Stimulated activated effector memory CD8-positive, alpha-beta T cell treated with anti-CD3 and anti-CD28 coated beads, Interleukin-12 subunit alpha, Interleukin-12 subunit beta, amount 100 ng/mL, for 72 hours (primary cell): ENCODE measurements around the gene PPM1F.
A peak's percentile ranks its signal among the peaks of the same experiment; 100 is the strongest.

Experiments used
- ATAC-seq: fragments of 150-1000 bp; cut with Tn5 transposase; 2 replicates; pipeline ENCODE4 v1.10.0; 2021
- DNase-seq, 2 donors: peaks; one replicate each; pipeline ENCODE4 v3.0.0; 2021 to 2022; ENCODE audit warnings: low spot score in 2 of 2
- H3K27ac Mint-ChIP-seq: one replicate; pipeline ENCODE4 v1.8.0; 2022; ENCODE audit warnings: mild to moderate bottlenecking, mixed read lengths
- H3K36me3 Mint-ChIP-seq: one replicate; pipeline ENCODE4 v1.8.0; 2022; ENCODE audit warnings: mild to moderate bottlenecking, mixed read lengths
- H3K4me1 Mint-ChIP-seq: one replicate; pipeline ENCODE4 v1.8.0; 2022; ENCODE audit warnings: mixed read lengths
- H3K4me3 Mint-ChIP-seq: one replicate; pipeline ENCODE4 v1.8.0; 2022; ENCODE audit warnings: mild to moderate bottlenecking, mixed read lengths
- H3K9me3 Mint-ChIP-seq: one replicate; pipeline ENCODE4 v1.8.0; 2022; ENCODE audit warnings: mixed read lengths

The PPM1F gene

DNA sequence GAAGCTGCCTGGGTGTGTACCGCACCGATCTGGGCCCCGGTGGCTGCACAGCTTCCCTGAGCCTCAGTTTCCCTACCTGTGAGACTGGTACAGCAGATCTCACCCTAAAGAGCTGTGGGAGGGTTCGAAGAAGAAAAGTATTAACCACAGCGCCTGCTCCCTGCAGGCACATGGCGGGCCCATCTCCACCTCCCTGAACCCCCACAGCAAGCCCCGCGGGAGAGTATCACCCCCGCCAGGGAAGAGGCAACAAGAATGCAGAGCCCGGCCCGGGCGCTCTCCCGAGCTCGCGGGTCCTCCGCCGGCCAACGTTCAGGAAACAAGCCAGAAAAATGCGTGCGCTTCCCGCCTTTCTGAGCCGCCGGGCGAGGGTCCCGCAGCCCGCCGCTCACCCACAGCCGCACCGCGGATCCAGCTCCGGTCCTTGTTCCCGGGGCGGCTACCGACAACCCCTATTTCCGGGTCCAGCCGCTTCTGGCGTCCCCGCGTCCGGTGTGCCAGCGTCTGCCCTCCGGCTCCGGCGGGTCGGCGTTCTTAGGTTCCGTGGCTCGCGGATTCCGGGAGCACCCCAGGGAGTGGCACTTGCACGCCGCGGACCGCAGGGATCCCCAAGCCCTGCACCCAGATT is 29.8 kb upstream of the PPM1F start, which contains the start of gene TOP3B:
TSS of gene TOP3B (minus strand) at position 450 of the 628 bp plus-strand sequence. CDS start 7,078 bp downstream, outside the sequence.
- H3K27ac Mint-ChIP-seq, result peak within 1 kb of the TSS; percentile 90

GRCh38 chr22:21981874-21982273 is 29.2 kb upstream of the PPM1F start:
- Mint-ChIP-seq H3K36me3 (peaks cover 10% of the 10 kb centered on the region), H3K4me1 (peaks cover 39% of the 10 kb centered on the region), H3K9me3 (no peaks in the 10 kb centered on the region), H3K4me3 (peak overlapping the region; percentile 82), H3K27ac (peak overlapping the region; percentile 90)
- ATAC-seq (no peak), DNase-seq (no peak)

More for the DNA sequence above, 29.8 kb upstream of the PPM1F start, which contains the start of gene TOP3B:
- peaks cover 36% of the 10 kb centered on the region for H3K4me1 Mint-ChIP-seq
- H3K4me3 Mint-ChIP-seq, result peak within 1 kb of the TSS; percentile 82
- H3K36me3 Mint-ChIP-seq, result peaks cover 10% of the 10 kb centered on the region
- ATAC-seq (peak; percentile 95), DNase-seq (peak; percentile 84 to 92)
- H3K9me3 Mint-ChIP-seq, result no peaks in the 10 kb centered on the region

GRCh38 chr22:21980547-21980946 is 27.9 kb upstream of the PPM1F start:
- peaks cover 50% of the 10 kb centered on the region for H3K4me1 Mint-ChIP-seq
- no peak for ATAC-seq

GRCh38 chr22:21978564-21979386 is 26.1 kb upstream of the PPM1F start:
- H3K27ac Mint-ChIP-seq, result peak overlapping the region; percentile 89
- peaks cover 50% of the 10 kb centered on the region for H3K4me1 Mint-ChIP-seq
- H3K36me3 Mint-ChIP-seq, result peaks cover 28% of the 10 kb centered on the region
- ATAC-seq (no peak), DNase-seq (no peak)
- H3K9me3 Mint-ChIP-seq, result no peaks in the 10 kb centered on the region
- no peak overlapping the region for H3K4me3 Mint-ChIP-seq

More at GRCh38 chr22:21980547-21980946, 27.9 kb upstream of the PPM1F start:
- no peak for DNase-seq
- H3K4me3 Mint-ChIP-seq, result peak overlapping the region; percentile 82
- H3K27ac Mint-ChIP-seq, result peak overlapping the region; percentile 89
- H3K36me3 Mint-ChIP-seq, result peaks cover 14% of the 10 kb centered on the region
- no peaks in the 10 kb centered on the region for H3K9me3 Mint-ChIP-seq

GRCh38 chr22:21977814-21978213 is 25.2 kb upstream of the PPM1F start:
- no peak for ATAC-seq
- DNase-seq, result no peak
- Mint-ChIP-seq H3K36me3 (peaks cover 36% of the 10 kb centered on the region), H3K9me3 (no peaks in the 10 kb centered on the region), H3K4me1 (peaks cover 50% of the 10 kb centered on the region), H3K4me3 (no peak overlapping the region), H3K27ac (peak overlapping the region; percentile 89)

DNA sequence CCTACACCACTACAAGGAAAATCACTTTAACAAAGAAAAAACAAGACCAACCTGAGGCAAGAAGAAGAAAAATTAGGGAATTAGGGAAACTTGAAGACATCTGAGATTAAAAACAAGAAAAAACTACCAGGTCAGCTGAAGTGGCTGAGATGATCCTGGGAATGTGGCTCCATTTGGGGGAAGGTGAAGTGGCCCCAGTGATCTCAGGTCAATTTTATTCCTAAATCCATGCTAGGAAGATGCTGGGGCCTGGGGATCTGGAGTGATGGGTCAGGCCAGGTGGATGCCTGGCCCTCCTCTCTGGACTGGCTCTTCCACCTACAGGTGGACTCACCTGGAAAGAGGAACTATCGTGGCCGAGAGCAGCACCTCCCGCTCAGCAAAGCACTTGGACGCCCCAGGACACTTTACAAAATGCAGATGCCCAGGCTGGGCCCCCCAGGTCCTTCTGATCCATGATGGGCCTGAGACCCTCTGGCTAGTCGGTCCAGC is 23.3 kb upstream of the PPM1F start:
- Mint-ChIP-seq H3K36me3 (peaks cover 54% of the 10 kb centered on the region), H3K4me1 (peaks cover 43% of the 10 kb centered on the region), H3K9me3 (no peaks in the 10 kb centered on the region), H3K4me3 (no peak overlapping the region), H3K27ac (peak overlapping the region; percentile 89)
- no peak for ATAC-seq
- DNase-seq, result no peak

DNA sequence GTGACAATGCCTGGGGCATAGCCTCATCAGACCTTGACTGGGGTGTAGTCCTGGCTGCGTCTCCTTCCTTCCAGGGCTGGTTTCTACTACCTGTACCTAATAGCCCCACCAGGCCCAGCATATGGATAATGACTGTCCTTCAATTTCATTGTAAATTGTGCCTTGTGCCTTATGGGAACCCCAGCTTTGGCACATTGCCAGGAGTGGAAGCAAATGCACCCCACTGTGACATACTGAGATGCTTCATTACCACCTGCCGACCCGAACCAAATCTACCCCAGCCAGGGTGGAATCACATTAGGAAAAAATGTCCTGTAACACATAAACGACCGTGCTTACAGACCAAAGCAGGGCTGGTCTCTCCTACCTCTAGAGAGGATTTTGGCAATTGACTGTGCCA is 22.6 kb upstream of the PPM1F start:
- Mint-ChIP-seq H3K36me3 (peaks cover 55% of the 10 kb centered on the region), H3K9me3 (no peaks in the 10 kb centered on the region), H3K4me1 (peaks cover 36% of the 10 kb centered on the region), H3K4me3 (no peak overlapping the region), H3K27ac (no peak overlapping the region)
- ATAC-seq (no peak), DNase-seq (no peak)

DNA sequence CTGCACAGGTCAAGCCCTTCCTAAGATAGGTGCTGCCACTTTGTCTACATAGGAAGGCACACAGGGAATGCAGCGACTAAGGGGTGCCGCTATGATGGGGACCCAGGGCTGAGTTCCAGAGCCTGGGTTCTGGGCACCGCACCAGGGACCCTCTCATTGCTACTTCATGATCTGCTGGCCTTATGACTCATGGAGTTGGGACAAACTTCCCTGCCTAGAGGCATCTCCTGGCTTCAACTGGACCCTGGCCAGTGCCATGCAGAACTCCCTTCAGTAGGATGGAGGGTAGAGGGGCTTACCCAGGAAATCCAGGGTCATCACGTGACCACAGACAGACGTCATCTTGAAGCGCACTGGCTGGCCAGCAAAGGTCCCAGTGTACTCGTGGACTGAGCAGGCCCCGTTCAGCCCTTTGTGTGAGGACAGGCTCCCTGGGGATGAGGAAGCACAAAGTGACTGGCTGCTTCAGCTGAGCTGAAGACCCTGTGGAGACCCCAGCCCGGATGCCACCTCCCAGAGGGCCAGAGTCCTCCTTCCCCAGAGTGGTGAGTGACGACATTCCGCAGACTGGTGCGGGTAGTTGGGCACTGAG is 21.5 kb upstream of the PPM1F start:
- DNase-seq (no peak), ATAC-seq (no peak)
- no peak overlapping the region for H3K4me3 Mint-ChIP-seq
- peaks cover 27% of the 10 kb centered on the region for H3K4me1 Mint-ChIP-seq
- H3K36me3 Mint-ChIP-seq, result peaks cover 62% of the 10 kb centered on the region
- H3K9me3 Mint-ChIP-seq, result no peaks in the 10 kb centered on the region
- no peak overlapping the region for H3K27ac Mint-ChIP-seq

DNA sequence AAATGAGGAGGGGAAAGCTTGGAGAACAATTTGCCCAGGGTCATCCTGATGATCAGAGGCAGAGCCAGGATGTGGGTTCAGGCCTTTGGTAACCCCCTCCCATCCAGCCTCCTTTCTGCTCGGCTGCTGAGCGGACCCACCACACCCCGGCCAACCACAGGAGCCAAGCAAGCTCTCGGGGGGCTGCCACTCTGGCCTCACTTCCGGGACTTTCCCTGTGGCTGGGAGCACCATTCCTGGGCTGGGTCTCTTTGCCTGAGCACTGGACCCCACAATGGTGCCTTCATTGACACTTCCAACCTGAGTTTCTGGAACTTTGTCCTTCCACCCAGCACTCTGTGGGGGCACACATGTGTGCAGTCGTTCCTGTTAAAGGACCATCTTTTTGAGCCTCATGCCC is 20.2 kb upstream of the PPM1F start:
- H3K4me3 Mint-ChIP-seq, result no peak overlapping the region
- ATAC-seq, result no peak
- H3K36me3 Mint-ChIP-seq, result peaks cover 69% of the 10 kb centered on the region
- H3K27ac Mint-ChIP-seq, result no peak overlapping the region
- peaks cover 14% of the 10 kb centered on the region for H3K4me1 Mint-ChIP-seq
- H3K9me3 Mint-ChIP-seq, result no peaks in the 10 kb centered on the region
- DNase-seq, result no peak

- Mint-ChIP-seq H3K4me1 (peaks cover 14% of the 10 kb centered on the region), H3K4me3 (no peak overlapping the region), H3K9me3 (no peaks in the 10 kb centered on the region), H3K27ac (no peak overlapping the region), H3K36me3 (peaks cover 71% of the 10 kb centered on the region)
- DNase-seq (peak; percentile 43 to 79), ATAC-seq (peak; percentile 65)
Observed at GRCh38 chr22:21972293-21972779, 19.7 kb upstream of the PPM1F start.

- no peak for DNase-seq
- Mint-ChIP-seq H3K4me1 (peaks cover 11% of the 10 kb centered on the region), H3K27ac (no peak overlapping the region), H3K9me3 (no peaks in the 10 kb centered on the region), H3K4me3 (no peak overlapping the region), H3K36me3 (peaks cover 76% of the 10 kb centered on the region)
- ATAC-seq, result no peak
Observed at GRCh38 chr22:21971858-21972275, 19.2 kb upstream of the PPM1F start.

DNA sequence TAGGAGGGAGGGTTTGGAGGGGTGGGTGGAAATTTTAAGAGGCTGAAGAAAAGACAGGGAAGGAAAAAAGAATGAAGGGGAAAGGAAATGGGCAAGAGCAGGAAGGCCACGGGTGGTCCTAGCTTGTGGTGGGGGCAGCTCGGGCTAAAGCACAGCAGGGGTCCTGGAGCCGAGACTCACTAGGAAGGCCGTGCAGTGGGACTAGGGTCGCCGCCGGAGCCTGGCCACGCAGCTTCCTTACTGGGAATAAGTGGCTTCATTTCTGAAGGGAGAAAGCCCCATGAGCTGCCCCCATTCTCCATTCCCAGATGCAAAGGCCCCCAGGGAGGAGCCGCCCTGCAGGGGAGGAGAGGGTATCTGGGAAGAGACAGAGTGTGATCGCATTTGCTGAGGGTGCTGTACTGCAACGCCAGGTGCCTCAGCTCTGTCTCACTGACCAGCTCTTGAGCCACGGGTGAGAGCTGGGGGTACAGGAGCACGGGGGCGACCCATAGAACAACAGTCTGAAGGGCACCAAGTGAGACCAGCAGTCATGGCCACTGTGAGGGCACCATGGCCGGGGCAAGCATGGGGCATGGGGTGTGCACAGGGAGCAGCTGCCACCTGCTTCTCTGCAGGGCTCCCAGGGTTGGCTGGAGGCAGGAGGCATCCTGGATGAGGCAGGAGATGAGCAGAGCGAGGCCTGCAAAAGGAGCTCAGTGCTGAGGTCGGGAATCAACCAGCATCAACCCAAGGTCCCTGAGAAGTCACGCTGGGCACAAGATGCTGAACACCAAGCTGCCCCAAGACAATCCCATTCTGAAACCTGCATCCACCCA is 18.4 kb upstream of the PPM1F start:
- DNase-seq (no peak), ATAC-seq (no peak)
- H3K4me1 Mint-ChIP-seq, result peaks cover 2% of the 10 kb centered on the region
- H3K4me3 Mint-ChIP-seq, result no peak overlapping the region
- H3K27ac Mint-ChIP-seq, result no peak overlapping the region
- H3K9me3 Mint-ChIP-seq, result no peaks in the 10 kb centered on the region
- H3K36me3 Mint-ChIP-seq, result peaks cover 84% of the 10 kb centered on the region

GRCh38 chr22:21970037-21970799 is 17.6 kb upstream of the PPM1F start:
- H3K9me3 Mint-ChIP-seq, result no peaks in the 10 kb centered on the region
- ATAC-seq, result no peak
- H3K4me1 Mint-ChIP-seq, result no peaks in the 10 kb centered on the region
- no peak for DNase-seq
- H3K27ac Mint-ChIP-seq, result no peak overlapping the region
- H3K4me3 Mint-ChIP-seq, result no peak overlapping the region
- peaks cover 84% of the 10 kb centered on the region for H3K36me3 Mint-ChIP-seq
